Brain microvascular endothelial cell (primary cell): ENCODE data around the gene FXYD6.

Experiments used
- DNase-seq: peaks from one replicate; pipeline ENCODE4 v3.0.0-alpha.2; 2020
- H3K27ac ChIP-seq: fragments of 250-450 bp; sonication (Bioruptor Pico); 2 replicates; pipeline ENCODE4 v1.5.1; 2020; ENCODE audit warnings: mild to moderate bottlenecking, moderate library complexity
- H3K27me3 ChIP-seq: fragments of 250-450 bp; sonication (Bioruptor Pico); replicated peaks from 2 replicates; pipeline ENCODE4 v1.5.1; 2020; ENCODE audit warnings: mild to moderate bottlenecking
- H3K36me3 ChIP-seq: fragments of 250-450 bp; sonication (Bioruptor Pico); replicated peaks from 2 replicates; pipeline ENCODE4 v1.5.1; 2020; ENCODE audit warnings: mild to moderate bottlenecking
- H3K4me3 ChIP-seq: 2 replicates; pipeline ENCODE4 v1.5.1; 2011; ENCODE audit warnings: low read depth, mild to moderate bottlenecking, control low read depth, low read length, moderate library complexity
- CTCF ChIP-seq: IDR thresholded peaks from 2 replicates; pipeline ENCODE4 v1.5.1; 2011; ENCODE audit warnings: low read depth, mild to moderate bottlenecking, moderate library complexity, low read length, control low read depth, inconsistent platforms; ENCODE audit errors: missing control alignments
- in situ Hi-C: cut with HindIII; loops from 2 replicates; pipeline ENCODE4 v1.10.0; 2017; ENCODE audit warnings: low sequenced_read_pairs, low pct_ligation_motif_present

The FXYD6 gene

DNA sequence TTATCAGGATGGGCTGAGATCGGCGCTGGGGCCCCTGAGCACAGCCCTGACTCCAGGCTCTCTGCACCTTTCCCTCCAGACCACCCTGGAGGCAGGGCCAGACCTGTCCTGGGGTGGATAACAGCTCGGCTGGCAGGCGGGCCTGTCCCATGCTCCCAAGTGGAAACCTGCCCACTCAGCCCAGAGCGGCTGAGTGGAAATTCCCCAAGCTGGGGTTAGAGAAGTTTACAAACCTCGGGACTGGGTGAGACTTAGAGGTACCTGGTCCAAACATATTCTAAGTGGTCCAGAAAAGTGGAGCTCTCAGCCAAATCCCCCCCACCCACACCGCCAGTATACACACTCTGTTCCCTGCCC lies 47.1 kb downstream of the FXYD6 start:
- no peak for DNase-seq
- in situ Hi-C loops: loop anchor here (25.0 kb wide), 1 partner anchor 108 kb away; the partner anchor contains the start of gene TMPRSS13
- TF ChIP-seq CTCF: no peak
- Histone ChIP-seq H3K4me3 (no peak overlapping the region), H3K36me3 (no peaks in the 10 kb centered on the region), H3K27me3 (no peaks in the 10 kb centered on the region), H3K27ac (no peak overlapping the region)

DNA sequence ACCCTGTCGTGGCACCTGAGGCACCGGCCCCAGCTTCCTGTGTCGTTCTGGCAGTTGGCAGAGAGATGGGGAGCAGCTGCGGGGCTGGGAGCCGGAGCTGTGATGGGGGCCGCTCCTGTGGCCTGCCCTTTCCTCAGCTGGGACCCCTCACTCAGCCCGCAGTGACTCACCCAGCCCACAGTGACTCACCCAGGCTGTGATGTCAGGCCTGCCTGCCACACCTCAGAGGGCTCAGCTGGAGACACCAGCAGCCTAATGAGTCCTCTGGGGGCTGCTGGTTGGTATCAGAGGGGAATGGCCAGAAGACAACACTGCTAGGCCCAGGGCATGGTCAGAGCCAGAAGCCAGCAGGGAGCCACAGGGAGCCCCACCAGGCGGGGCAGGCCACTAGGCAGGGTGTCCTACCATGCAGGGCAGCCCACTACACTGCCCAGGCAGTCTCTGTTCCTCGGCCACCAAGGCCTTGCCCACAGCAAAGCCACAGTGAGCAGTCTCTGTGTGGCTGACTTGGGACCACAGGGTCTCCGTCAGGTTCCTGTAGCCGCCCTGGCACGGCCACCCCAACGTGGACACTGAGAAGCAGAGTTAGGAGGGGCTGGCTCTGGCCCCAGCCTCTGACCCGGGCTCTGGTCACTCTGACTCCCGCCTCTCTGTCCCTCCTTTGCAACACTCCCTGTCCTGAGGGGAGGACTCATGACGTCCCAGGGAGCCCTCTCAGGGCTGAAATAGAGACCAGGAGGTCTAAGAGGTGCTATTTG lies 47.7 kb downstream of the FXYD6 start:
- TF ChIP-seq CTCF: no peak
- in situ Hi-C loops: loop anchor here (25.0 kb wide), 1 partner anchor 109 kb away; the partner anchor contains the start of gene TMPRSS13
- peak; percentile 67 for DNase-seq
- no peaks in the 10 kb centered on the region for H3K27me3 ChIP-seq
- no peak overlapping the region for H3K4me3 ChIP-seq
- no peak overlapping the region for H3K27ac ChIP-seq
- H3K36me3 ChIP-seq: no peaks in the 10 kb centered on the region

- TF ChIP-seq CTCF: no peak
- no peaks in the 10 kb centered on the region for H3K27me3 ChIP-seq
- no peak overlapping the region for H3K27ac ChIP-seq
- DNase-seq: no peak
- in situ Hi-C loops: loop anchor here (25.0 kb wide), 1 partner anchor 109 kb away; the partner anchor contains the start of gene TMPRSS13
- H3K4me3 ChIP-seq: no peak overlapping the region
- no peaks in the 10 kb centered on the region for H3K36me3 ChIP-seq
Observed at GRCh38 chr11:117827521-117828511, 48.6 kb downstream of the FXYD6 start.

DNA sequence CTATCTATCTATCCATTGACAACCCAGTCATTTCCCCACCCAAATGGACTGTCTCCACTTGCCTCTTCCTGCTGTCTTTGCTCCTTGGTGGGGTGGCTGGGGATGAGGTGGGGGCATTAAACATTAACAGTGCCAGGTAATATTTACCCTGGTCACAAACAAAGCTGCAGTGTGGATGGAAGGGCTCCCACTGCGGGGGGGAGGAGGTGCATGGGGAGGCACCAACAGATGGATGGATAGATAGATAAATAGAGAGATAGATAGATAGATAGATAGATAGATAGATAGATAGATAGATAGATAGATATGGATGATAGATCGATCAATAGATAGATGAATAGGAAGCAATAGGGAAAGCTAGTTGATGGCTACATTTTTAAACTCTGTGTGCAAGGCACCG lies 49.6 kb downstream of the FXYD6 start:
- Histone ChIP-seq H3K27me3 (no peaks in the 10 kb centered on the region), H3K4me3 (no peak overlapping the region), H3K27ac (no peak overlapping the region), H3K36me3 (no peaks in the 10 kb centered on the region)
- no peak for TF ChIP-seq CTCF
- DNase-seq: no peak
- in situ Hi-C loops: loop anchor here (25.0 kb wide), 1 partner anchor 110 kb away; the partner anchor contains the start of gene TMPRSS13

- in situ Hi-C loops: loop anchor here (25.0 kb wide), 1 partner anchor 111 kb away; the partner anchor contains the start of gene TMPRSS13
- H3K27me3 ChIP-seq: no peaks in the 10 kb centered on the region
- no peak for DNase-seq
- TF ChIP-seq CTCF: no peak
- no peaks in the 10 kb centered on the region for H3K36me3 ChIP-seq
- no peak overlapping the region for H3K4me3 ChIP-seq
- no peak overlapping the region for H3K27ac ChIP-seq
Observed at GRCh38 chr11:117826190-117826570, 50.3 kb downstream of the FXYD6 start.
